Measurements from ENCODE around the gene PPP1R16B.

GRCh38 chr20:38965264-38965663 is 159.8 kb downstream of the PPP1R16B start:
- TF ChIP-seq, protein P1, sequence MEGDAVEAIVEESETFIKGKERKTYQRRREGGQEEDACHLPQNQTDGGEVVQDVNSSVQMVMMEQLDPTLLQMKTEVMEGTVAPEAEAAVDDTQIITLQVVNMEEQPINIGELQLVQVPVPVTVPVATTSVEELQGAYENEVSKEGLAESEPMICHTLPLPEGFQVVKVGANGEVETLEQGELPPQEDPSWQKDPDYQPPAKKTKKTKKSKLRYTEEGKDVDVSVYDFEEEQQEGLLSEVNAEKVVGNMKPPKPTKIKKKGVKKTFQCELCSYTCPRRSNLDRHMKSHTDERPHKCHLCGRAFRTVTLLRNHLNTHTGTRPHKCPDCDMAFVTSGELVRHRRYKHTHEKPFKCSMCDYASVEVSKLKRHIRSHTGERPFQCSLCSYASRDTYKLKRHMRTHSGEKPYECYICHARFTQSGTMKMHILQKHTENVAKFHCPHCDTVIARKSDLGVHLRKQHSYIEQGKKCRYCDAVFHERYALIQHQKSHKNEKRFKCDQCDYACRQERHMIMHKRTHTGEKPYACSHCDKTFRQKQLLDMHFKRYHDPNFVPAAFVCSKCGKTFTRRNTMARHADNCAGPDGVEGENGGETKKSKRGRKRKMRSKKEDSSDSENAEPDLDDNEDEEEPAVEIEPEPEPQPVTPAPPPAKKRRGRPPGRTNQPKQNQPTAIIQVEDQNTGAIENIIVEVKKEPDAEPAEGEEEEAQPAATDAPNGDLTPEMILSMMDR (IDR thresholded peaks at IDR 0.05; ENCODE audit: poor library complexity), result no peak
- TF ChIP-seq EZH2 (IDR thresholded peaks at IDR 0.05; ENCODE audit: borderline replicate concordance) (no peak), EZH2phosphoT487 (IDR thresholded peaks at IDR 0.05; ENCODE audit: low read depth, severe bottlenecking, unreplicated experiment) (no peak)
